Measurements from ENCODE around the gene BORCS8.
"Not testable (repeated sequence)": the region's sequence is repeated elsewhere in the genome, so short reads cannot be mapped to it uniquely, and the experiment has no call there.

The BORCS8 gene

DNA sequence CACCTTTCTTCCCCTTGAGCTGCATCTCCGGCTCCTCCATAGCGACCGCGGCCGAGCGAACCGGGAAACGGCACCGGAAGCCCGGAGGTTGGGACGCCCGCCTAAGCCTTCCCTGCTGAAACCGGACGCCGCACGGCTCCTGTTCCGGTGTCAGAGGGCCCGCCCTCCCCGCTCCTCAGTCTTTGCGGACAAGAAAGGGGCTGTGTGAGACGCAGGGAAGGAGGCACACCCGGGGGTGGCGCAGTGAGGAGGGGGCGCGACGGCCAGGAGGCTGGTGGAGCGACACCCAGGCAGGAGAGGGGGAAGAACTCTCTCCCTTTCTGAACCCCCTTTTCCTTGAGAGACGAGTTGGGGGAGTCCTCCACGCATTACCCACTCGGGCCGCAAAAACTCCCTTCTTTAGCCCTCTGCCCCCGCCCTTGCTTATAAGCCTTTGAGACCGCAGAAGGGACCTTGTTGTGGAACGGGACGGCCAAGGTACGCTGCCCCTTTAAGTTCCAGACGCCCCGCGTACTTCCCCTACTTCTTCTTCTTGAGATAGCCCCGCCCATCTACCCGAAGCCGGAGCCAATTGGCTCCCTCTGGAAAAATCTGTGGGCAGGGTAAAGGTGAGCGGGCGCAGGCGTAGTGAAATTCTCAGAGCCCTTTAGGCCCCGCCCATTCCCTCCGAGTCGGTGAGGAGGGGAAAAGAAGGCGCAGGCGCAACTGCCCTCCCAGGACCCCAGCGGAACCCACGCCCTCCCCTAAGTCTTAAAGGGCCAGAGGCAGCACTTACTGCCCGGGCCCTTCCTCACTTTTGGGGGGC is at the start of gene BORCS8, which contains the start of gene RFXANK:
Gene BORCS8 (minus strand): TSS at position 75 of the 805 bp plus-strand sequence. CDS start 35 bp downstream, at position 40.
Gene RFXANK (plus strand): TSS at position 181 of the 805 bp plus-strand sequence. CDS start 1,689 bp downstream, outside the sequence.
- DNase-seq (ENCODE audit: low read depth), result peak; percentile 99

DNA sequence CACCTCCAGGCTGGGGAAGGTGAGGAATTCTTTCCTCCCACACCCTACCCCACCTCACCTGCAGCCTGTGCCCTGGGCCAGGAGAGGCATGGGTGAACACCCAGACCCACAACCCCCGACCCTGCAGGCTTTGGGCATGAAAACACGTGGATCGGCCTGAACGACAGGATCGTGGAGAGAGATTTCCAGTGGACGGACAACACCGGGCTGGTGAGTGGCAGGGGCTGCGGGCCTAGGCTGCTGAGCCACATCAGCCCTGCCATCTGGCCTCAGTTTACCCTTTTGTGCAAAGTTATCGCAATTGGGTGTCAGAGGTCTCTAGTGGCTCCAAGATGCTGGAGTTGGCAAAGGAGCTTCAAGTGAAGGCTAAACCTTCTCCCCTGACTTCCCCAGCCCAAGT is 48.5 kb upstream of the BORCS8 start:
- no peak for DNase-seq (ENCODE audit: low read depth)

DNA sequence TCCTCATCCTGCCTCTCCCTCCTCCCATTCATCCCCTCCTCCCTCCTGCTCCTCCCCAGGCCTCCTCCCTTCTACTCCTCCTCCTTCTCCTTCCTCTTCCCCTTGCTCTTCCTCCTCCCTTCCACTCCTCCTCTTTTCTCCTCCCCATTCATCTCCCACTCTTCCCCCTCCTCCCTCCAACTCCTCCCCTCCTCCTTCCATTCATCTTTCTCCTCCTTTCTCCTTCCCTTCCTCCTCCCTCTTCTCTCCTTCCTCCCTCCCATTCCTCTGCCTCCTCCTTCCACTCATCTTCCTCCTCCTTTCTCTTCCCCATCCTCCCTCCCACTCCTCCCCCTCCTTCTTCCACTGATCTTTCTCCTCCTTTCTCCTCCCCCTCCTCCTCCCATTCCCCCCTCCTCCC is 47.7 kb upstream of the BORCS8 start:
- no peak for DNase-seq (ENCODE audit: low read depth)

DNA sequence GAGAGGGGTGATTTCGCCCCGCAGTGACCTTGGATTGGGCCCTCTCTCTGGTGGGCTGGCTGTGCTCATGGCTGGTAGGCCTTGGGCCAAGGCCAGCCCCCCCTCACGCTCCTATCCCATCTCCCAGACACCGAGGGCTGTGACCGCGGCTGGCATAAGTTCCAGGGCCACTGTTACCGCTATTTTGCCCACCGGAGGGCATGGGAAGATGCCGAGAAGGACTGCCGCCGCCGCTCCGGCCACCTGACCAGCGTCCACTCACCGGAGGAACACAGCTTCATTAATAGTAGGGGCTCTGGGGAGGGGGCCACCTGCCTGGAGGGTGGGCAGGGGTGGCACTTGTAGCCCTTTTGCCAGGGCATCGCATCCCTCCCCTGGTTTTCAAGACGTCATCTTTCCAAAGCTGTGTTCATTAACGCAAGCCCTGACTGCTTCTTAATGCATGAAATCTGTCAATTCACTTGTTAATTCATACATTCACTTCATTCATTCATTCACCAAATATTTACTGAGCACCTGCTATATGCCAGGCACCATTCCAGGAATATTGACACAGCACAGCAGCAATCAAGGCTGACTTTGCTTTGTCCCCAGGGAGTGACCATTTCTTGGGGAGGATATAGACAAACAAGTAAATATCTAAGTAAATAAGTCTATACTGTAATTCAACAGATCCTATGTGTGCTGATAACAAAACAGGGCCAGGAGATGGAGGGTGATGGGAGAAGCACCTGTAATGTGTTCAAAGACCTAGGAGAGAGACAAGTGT is 46.4 kb upstream of the BORCS8 start:
- DNase-seq (ENCODE audit: low read depth), result no peak

DNA sequence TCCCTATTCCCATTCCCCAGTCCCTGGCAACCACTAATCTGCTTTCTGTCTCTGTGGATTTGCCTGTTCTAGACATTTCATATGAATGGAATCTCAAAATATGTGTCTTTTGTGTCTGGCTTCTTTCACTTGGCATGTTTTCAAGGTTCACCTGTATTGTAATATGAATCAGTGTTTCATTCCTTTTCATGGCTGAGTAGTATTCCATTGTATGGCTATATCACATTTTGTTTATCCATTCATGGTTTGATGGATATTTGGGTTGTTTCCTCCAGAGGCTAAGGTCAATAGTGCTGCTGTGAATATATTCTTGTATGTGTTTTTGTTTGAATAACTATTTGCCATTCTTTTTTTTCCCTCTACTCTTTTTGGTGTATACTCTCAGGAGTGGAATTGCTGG is 44.2 kb upstream of the BORCS8 start:
- DNase-seq (ENCODE audit: low read depth), result no peak

DNA sequence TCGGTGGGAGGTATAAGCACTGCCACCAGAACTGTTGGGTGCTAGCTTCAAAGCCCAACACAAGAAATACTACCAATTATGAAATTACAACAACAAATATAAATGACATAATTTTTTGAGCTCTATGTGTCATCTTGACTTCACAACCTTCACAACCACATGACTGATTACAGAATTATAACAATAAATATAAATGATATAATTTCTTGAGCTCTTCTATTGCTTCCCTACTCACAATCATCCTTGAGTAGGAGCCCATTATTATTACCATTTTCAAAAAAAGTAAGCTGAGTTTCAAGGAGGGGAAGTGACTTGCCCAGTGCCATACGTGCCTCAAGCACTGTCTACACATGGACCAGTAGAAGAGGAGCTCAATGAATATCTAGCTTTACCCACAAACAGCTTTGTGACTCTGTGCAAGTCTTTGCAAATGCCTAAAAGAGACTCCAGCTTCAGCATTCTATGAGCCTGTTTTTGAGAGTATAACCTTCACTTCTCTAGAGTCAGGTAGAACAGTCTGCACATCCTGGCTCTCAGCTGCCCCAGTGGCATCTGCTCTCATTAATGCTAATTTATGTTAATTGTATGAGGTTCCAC is 42.4 kb upstream of the BORCS8 start:
- no peak for DNase-seq (ENCODE audit: low read depth)

DNA sequence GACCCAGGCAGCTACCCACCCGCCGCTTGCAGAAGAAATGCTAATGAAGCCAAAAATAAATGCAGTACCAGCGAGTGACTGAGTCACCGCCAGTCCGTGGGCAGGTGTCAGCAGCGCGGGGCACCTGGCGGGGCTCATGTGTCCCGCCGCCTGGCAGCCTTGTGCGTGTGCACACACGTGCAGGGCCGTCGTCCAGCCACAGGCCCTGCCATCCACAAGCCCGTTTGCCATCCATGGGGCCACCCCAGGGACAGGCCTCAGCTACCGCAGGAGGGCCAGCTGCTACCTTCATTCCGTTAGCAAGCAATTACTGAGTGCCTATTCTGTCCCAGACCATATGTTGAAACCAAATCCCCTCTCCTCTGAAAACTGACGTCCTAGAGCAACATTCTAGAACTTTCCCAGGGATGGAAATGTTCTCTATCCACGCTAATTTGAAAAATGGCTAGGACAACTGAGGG is 40.3 kb upstream of the BORCS8 start:
- no peak for DNase-seq (ENCODE audit: low read depth)

DNA sequence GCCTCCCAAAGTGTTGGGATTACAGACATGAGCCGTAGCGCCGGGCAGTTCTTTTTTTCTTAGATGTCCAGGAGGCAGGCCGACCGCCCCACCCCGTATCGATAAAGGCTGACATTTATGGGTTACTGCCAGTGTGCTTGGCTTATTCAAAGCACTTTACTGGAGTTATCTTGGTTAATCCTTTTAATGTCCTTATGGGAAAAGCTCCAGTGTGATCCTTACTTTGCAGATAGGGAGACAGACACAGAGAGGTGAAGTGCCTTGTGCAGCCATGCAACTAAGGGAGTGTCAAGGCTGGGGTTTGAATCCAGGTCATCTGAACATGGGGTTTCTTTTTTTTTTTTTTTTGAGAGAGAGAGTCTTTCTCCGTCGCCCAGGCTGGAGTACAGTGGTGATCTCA is 39.0 kb upstream of the BORCS8 start:
- no peak for DNase-seq (ENCODE audit: low read depth)

DNA sequence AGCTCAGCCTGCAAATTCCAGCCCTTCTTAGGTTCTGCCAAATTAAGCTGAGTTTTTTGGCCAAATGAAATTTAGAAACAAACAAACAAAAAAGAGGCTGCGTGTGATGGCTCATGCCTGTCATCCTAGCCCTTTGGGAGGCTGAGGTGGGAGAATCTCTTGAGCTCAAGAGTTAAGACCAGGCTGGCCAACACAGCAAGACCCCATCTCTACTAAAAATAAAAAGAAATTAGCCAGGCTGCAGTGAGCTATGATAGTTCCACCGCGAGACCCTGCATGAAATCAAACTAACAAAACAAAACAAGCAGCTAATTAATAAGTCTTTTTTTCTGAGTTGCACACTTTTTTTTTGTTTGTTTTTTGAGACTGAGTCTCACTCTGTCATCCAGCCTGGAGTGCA is 37.7 kb upstream of the BORCS8 start:
- no peak for DNase-seq (ENCODE audit: low read depth)

DNA sequence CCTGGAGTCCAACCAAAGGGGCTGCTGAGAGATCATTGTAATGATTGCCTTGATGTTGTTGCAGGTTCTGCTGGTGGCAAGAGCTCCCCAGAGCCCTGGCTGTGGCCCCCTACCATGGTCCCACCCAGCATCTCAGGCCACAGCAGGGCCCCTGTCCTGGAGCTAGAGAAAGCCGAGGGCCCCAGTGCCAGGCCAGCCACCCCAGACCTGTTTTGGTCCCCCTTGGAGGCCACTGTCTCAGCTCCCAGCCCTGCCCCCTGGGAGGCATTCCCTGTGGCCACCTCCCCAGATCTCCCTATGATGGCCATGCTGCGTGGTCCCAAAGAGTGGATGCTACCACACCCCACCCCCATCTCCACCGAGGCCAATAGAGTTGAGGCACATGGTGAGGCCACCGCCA is 35.3 kb upstream of the BORCS8 start:
- DNase-seq (ENCODE audit: low read depth), result no peak

DNA sequence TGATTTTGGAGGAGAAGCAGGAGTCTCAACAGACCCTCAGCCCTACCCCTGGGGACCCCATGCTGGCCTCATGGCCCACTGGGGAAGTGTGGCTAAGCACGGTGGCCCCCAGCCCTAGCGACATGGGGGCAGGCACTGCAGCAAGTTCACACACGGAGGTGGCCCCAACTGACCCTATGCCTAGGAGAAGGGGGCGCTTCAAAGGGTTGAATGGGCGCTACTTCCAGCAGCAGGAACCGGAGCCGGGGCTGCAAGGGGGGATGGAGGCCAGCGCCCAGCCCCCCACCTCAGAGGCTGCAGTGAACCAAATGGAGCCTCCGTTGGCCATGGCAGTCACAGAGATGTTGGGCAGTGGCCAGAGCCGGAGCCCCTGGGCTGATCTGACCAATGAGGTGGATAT is 34.7 kb upstream of the BORCS8 start:
- DNase-seq (ENCODE audit: low read depth), result no peak

DNA sequence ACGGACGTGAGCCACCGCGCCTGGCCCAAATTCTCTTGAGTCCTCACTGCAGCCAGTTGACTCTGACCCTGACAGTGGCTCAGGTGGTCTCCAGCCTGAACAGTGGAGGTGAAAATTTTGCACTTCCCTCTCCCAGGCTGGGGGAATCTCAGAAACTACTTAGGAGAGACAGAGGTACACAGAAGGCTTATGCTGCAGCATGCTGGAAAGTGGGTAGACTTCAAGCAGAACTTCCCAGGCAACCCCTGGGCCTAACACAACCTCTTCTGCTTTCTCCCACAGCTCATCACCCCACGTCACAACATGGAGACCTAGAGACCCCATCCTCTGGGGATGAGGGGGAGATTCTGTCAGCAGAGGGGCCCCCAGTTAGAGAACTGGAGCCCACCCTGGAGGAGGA is 34.3 kb upstream of the BORCS8 start:
- no peak for DNase-seq (ENCODE audit: low read depth)

DNA sequence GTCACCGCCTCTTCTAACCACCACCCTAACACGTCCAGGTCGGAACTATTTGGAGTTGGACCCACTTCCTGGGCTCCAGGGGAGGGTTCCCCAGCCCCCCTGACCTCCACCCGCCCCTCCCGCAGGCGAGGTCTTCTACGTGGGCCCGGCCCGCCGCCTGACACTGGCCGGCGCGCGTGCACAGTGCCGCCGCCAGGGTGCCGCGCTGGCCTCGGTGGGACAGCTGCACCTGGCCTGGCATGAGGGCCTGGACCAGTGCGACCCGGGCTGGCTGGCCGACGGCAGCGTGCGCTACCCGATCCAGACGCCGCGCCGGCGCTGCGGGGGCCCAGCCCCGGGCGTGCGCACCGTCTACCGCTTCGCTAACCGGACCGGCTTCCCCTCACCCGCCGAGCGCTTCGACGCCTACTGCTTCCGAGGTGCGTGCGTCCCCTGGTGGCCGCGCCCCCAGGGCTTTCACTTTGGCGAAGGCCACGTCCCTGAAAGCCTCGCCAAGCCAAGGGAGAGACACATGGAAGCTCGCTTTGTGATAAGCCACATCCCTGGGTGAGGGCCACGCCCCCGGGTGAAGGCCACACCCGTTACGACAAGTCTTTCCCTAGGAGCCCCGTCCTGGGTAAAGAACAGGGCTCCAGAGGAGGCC is 33.0 kb upstream of the BORCS8 start:
- peak; percentile 67 for DNase-seq (ENCODE audit: low read depth)

DNA sequence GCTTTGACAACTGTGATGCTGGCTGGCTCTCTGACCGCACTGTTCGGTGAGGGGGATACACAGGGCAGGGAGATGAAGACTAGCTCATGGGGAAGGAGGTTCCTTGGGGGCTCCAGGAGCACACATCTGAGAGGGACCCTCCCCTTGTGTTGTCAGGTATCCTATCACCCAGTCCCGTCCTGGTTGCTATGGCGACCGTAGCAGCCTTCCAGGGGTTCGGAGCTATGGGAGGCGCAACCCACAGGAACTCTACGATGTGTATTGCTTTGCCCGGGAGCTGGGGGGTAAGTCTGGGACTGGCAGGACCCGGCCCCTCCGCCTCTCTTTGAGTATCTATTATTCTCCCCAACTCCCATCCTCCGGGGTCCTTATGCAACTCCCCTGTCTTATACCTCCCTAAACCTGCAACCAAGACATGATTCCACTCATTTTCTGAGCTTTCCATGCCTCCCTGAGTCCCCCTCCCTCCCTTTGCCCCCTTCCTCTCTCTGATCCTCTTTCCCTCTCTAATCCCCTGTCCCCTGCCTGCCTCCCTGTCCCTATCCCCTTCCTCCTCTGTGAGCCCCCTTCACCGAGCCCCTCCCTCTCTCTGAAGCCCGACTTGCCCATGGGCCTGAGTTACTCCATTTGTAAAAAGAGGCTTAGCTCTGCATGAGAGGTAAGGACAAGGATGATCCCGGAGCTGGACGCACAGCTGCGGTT is 32.3 kb upstream of the BORCS8 start:
- no peak for DNase-seq (ENCODE audit: low read depth)

DNA sequence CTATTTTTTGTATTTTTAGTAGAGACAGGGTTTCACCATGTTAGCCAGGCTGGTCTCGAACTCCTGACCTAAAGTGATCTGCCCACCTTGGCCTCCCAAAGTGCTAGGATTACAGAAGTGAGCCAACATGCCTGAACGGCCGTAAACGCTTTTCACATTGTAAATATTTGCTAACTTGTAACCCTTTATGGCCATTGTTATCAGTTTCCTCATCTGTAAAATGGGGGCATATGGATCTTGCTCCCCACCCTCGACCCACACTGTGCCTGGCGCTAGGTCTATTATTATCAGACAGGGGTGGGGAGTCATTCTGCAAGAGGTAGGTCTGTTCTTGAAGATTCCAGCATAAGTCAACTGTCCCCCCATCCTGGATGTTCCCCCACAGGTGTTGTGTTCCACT is 31.7 kb upstream of the BORCS8 start:
- no peak for DNase-seq (ENCODE audit: low read depth)

DNA sequence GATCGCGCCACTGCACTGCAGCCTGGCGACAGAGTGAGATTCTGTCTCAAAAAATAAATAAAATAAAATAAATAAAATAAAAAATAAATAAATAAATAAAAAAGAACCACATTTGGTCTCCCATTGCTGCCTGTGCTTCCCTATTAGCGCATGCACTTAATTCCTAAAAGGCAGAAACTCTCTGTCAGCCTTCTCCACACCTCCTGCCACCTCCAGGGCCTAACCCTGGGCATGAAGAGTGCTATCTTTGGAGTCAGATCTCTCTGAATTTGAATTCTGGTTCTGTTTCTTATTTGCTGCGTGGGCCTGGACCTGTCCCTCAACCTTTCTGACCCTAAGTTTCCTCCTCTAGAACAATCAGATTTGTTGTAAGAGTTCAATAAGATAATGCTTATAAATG is 31.1 kb upstream of the BORCS8 start:
- no peak for DNase-seq (ENCODE audit: low read depth)

DNA sequence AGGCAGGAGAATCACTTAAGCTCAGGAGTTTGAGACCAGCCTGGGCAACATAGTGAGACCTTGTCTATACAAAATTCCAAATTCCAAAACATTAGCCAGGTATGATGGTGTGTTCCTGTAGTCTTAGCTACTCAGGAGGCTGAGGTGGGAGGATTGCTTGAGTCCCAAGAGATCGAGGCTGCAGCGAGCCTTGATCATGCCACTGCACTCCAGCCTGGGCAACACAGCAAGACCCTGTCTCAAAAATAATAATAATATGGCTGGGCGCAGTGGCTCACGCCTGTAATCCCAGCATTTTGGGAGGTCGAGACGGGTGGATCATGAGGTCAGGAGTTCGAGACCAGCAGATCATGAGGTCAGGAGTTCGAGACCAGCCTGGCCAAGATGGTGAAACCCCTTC is 29.0 kb upstream of the BORCS8 start:
- not testable (repeated sequence) for DNase-seq (ENCODE audit: low read depth)

DNA sequence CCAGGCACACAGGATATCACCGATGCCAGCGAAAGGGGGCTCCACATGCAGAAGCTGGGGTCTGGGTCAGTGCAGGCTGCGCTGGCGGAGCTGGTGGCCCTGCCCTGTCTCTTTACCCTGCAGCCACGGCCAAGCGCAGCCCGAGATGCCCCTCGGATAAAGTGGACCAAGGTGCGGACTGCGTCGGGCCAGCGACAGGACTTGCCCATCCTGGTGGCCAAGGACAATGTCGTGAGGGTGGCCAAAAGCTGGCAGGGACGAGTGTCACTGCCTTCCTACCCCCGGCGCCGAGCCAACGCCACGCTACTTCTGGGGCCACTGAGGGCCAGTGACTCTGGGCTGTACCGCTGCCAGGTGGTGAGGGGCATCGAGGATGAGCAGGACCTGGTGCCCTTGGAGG is 27.0 kb upstream of the BORCS8 start:
- DNase-seq (ENCODE audit: low read depth), result no peak

DNA sequence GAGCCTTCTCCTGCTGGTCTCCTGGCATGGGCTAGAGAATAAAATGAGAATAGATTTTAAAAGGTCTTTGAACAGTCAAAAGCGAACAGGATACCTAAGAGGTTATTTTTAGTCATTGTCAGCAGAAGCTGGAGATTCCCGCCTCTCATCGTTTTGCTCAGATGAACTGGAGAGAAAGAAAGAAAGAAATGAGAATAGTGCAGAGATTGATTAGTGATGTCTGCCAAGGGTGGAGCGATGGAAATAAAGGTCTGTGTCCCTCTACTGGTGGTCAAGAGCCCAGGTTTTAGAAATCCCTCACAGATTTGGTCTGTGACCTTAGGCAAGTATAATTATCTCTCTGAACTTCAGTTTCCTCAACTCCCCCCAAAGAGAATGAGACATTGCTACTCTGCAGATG is 25.1 kb upstream of the BORCS8 start:
- peak; percentile 46 for DNase-seq (ENCODE audit: low read depth)

DNA sequence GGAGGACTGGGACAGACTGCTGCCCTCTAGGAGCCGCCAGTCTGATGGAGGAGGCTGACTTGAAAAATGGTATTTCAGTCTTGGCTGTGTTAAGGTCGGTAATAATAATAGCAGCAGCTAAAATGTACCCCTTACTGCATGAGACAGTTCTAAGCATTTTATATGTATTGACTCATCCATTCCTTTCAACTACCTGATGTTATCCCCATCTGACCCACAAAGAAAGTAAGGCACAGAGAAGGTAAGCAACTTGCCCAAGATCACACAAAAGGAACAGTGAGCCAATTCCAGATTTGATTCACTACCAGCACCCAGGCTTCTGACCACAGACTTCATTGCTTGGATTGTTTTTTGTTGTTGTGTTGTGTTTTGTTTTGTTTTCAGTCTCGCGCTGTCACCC is 23.8 kb upstream of the BORCS8 start:
- DNase-seq (ENCODE audit: low read depth), result no peak

DNA sequence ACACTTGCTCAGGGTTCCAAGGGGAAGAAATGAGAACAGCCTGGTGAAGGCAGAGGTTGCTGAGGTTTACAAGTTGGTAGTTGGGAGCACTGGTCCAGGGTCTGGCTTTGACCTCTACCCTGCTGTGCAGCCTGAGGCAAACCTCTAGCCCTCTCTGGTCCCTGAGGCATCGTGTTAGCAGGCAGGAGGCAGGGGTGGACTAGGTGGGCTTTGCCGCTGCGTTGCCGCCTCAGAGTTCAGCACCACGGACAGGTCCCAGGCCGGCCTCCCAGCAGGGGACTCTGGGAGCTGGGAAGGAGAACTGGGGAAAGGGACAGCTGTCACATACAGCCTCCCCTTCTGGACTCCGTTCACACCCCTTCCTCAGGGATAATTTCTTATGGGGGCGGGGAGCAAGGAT is 22.9 kb upstream of the BORCS8 start:
- peak; percentile 22 for DNase-seq (ENCODE audit: low read depth)

DNA sequence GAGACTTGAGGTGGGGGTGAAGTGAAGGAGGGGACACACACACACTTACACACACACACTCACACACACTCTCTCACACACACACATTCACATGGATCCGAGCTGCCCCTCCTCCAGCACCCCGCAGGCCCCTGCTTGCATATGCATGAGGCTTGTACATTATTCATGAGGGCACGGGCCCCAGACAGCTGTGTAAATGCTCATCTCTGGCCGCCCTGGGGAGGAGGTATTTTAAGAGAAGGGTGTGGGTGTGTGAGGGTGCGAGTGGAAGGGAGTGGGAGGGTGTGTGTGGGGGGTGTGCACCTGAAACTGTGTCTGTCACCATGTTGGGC is 22.2 kb upstream of the BORCS8 start:
- no peak for DNase-seq (ENCODE audit: low read depth)
